ENCODE measurements around the gene TMEFF2. TPM values are rescaled to one million over a fixed set of nuclear protein-coding genes. Genes with fewer than 3 reads are reported as not detected.

The TMEFF2 gene
- polyA plus RNA-seq, 1 of the 3 experiments (the other 2 are of a cell fraction), result 5.4 TPM

GRCh38 chr2:191961556-191961955 lies 233.2 kb downstream of the TMEFF2 start:
- WGBS (ENCODE audit: low lambda C conversion rate), result 89% methylated on average over 1 of the region's 1 CpG
- no peak overlapping the region for H3K4me3 ChIP-seq (ENCODE audit: low read depth in 2 of 2, low read length in 1 of 2)
- TF ChIP-seq NFIC (IDR thresholded peaks at IDR 0.05; ENCODE audit: borderline replicate concordance) (no peak), JUND (IDR thresholded peaks at IDR 0.05) (no peak), GABPA (IDR thresholded peaks at IDR 0.05; ENCODE audit: low read depth) (no peak), EZH2phosphoT487 (IDR thresholded peaks at IDR 0.05; ENCODE audit: borderline replicate concordance, low read depth) (no peak), PBX3 (IDR thresholded peaks at IDR 0.05) (no peak), SMC3 (IDR thresholded peaks at IDR 0.05; ENCODE audit: low read depth, low read length) (no peak), IRF3 (IDR thresholded peaks at IDR 0.05; ENCODE audit: low read depth, low read length) (no peak), NRF1 (IDR thresholded peaks at IDR 0.05; ENCODE audit: low read depth, low read length) (no peak)
- H3K9me2 ChIP-seq, result no peaks in the 10 kb centered on the region
- POLR2A ChIA-PET, result no interaction called here
- no peak overlapping the region for H2AFZ ChIP-seq (ENCODE audit: low read depth)
- DNase-seq, result no peak
- no peak overlapping the region for H3K9ac ChIP-seq
- no peak overlapping the region for H3K27ac ChIP-seq (ENCODE audit: low read depth in 2 of 2, low read length in 1 of 2)
- H3K27me3 ChIP-seq (ENCODE audit: insufficient read depth), result no peaks in the 10 kb centered on the region
- H3K79me2 ChIP-seq (ENCODE audit: insufficient read depth), result no peaks in the 10 kb centered on the region
- H4K20me1 ChIP-seq (ENCODE audit: insufficient read depth), result no peaks in the 10 kb centered on the region
- H3K4me2 ChIP-seq, result no peak overlapping the region
- H3K36me3 ChIP-seq (replicated peaks in 1 of 2; ENCODE audit: control insufficient read depth in 1 of 2, insufficient read depth in 2 of 2, low read length in 1 of 2), result no peaks in the 10 kb centered on the region
- CTCF ChIA-PET, result no interaction called here
- H3K9me3 ChIP-seq, result no peaks in the 10 kb centered on the region
- 0 out of 4 replicates have a peak, but pooled peaks cover 0 to 4% of the 10 kb centered on the region in 2 experiments for H3K4me1 ChIP-seq (ENCODE audit: control insufficient read depth in 1 of 2, insufficient read depth in 2 of 2, low read depth in 1 of 2, low read length in 1 of 2)
- peaks cover 3% of the 10 kb centered on the region for H3F3A ChIP-seq (replicated peaks; ENCODE audit: insufficient read depth)

DNA sequence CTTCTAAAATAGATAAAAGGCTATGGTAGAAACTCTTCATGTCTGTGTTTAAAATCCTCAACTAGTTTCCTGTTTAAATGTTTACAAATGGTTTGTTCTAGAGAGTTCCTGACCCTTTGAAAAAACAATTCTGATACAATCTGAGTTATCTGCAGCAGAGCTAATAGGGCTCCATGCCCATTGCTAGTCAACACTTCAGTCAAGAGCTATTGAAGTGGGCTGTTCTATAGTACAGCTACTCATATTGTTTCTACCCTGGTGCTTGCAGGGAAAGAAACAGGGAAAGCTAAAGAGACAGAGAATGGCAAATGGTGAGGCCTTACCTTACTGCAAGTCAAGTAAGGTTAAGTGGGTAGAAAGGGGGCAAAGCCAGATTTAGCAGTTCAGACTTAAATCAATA lies 235.5 kb downstream of the TMEFF2 start:
- no peaks in the 10 kb centered on the region for H3K27me3 ChIP-seq (ENCODE audit: insufficient read depth)
- no peak overlapping the region for H3K4me3 ChIP-seq (ENCODE audit: low read depth in 2 of 2, low read length in 1 of 2)
- H2AFZ ChIP-seq (ENCODE audit: low read depth), result no peak overlapping the region
- no peaks in the 10 kb centered on the region for H3K36me3 ChIP-seq (replicated peaks in 1 of 2; ENCODE audit: control insufficient read depth in 1 of 2, insufficient read depth in 2 of 2, low read length in 1 of 2)
- no peaks in the 10 kb centered on the region for H4K20me1 ChIP-seq (ENCODE audit: insufficient read depth)
- H3K79me2 ChIP-seq (ENCODE audit: insufficient read depth), result no peaks in the 10 kb centered on the region
- no peak overlapping the region for H3K4me2 ChIP-seq
- H3K9me2 ChIP-seq, result no peaks in the 10 kb centered on the region
- ChIA-PET CTCF (no interaction called here), POLR2A (no interaction called here)
- DNase-seq, result no peak
- peaks cover 3% of the 10 kb centered on the region for H3F3A ChIP-seq (replicated peaks; ENCODE audit: insufficient read depth)
- no peak overlapping the region for H3K9ac ChIP-seq
- H3K4me1 ChIP-seq (ENCODE audit: control insufficient read depth in 1 of 2, insufficient read depth in 2 of 2, low read depth in 1 of 2, low read length in 1 of 2), result 0 out of 4 replicates have a peak, but pooled peaks cover 0 to 4% of the 10 kb centered on the region in 2 experiments
- no peak for TF ChIP-seq FOXJ3 (CRISPR knock-in tag; IDR thresholded peaks at IDR 0.05)
- no peak overlapping the region for H3K27ac ChIP-seq (ENCODE audit: low read depth in 2 of 2, low read length in 1 of 2)
- no peaks in the 10 kb centered on the region for H3K9me3 ChIP-seq
